ENCODE results near the gene AFF2. TPM values are rescaled to one million over a fixed set of nuclear protein-coding genes. Genes with fewer than 3 reads are reported as not detected.

AFF2 gene
- total RNA-seq, 2 donors from 2014 or later = 0.13 to 0.42 TPM

GRCh38 chrX:148552775-148553174, 52.4 kb downstream of the AFF2 start:
- Mint-ChIP-seq H3K27ac (no peak overlapping the region), H3K27me3 (no peaks in the 10 kb centered on the region)

DNA sequence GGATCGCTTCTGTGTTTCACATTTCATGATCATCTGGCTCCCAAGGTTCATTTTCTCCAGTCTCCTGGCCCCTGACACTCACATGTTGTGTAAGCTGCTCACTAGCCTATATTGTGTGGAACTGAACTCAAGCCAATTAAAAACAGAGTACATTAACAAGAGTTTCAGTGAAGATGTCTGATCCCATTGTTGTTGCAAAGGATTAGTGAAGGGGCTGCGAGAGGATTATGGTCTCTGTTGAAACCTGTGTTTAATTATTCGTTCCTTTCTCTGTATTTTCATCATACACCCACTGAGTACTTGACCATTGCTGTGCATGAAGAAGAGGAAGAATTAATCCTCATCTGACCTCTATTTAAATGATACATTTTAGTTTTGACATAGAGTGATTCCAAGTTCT, 54.7 kb downstream of the AFF2 start:
- H3K36me3 Mint-ChIP-seq (ENCODE audit: low read depth) = no peaks in the 10 kb centered on the region
- ATAC-seq (replicated peaks) = no peak
- H3K27ac Mint-ChIP-seq = no peak overlapping the region
- no peaks in the 10 kb centered on the region for H3K27me3 Mint-ChIP-seq
- H3K4me1 Mint-ChIP-seq = no peaks in the 10 kb centered on the region
- no peak overlapping the region for H3K4me3 Mint-ChIP-seq
- no peaks in the 10 kb centered on the region for H3K9me3 Mint-ChIP-seq

More at GRCh38 chrX:148552775-148553174, 52.4 kb downstream of the AFF2 start:
- no peak for ATAC-seq (replicated peaks)
- no peaks in the 10 kb centered on the region for H3K4me1 Mint-ChIP-seq
- no peaks in the 10 kb centered on the region for H3K9me3 Mint-ChIP-seq
- no peaks in the 10 kb centered on the region for H3K36me3 Mint-ChIP-seq (ENCODE audit: low read depth)
- no peak overlapping the region for H3K4me3 Mint-ChIP-seq

GRCh38 chrX:148555571-148556243, 55.3 kb downstream of the AFF2 start:
- no peaks in the 10 kb centered on the region for H3K4me1 Mint-ChIP-seq
- H3K27ac Mint-ChIP-seq = no peak overlapping the region
- no peak for ATAC-seq (replicated peaks)
- no peaks in the 10 kb centered on the region for H3K27me3 Mint-ChIP-seq
- no peak overlapping the region for H3K4me3 Mint-ChIP-seq
- H3K36me3 Mint-ChIP-seq (ENCODE audit: low read depth) = no peaks in the 10 kb centered on the region
- no peaks in the 10 kb centered on the region for H3K9me3 Mint-ChIP-seq

DNA sequence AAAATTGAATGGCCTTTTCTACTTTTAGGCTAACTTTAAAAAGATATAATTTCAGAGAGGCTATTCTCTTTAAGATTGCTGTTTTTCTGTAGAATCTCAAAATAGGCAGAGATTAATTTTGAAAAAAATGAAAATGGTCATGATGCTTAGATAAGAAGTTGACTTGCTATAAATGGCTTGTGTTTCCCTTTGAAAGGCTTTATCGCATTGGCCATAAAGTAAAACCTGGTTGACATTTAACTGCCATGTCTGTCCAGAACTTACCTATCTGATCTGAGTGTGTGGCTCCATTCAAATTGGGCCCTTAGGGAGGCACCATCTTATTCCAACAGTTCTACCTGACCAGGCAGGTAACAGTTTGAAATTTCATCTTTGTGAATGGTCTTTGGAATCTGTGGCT, 56.1 kb downstream of the AFF2 start:
- Mint-ChIP-seq H3K4me1 (no peaks in the 10 kb centered on the region), H3K27me3 (no peaks in the 10 kb centered on the region), H3K27ac (no peak overlapping the region), H3K4me3 (no peak overlapping the region), H3K36me3 (ENCODE audit: low read depth) (no peaks in the 10 kb centered on the region), H3K9me3 (no peaks in the 10 kb centered on the region)
- no peak for ATAC-seq (replicated peaks)

GRCh38 chrX:148562846-148563245, 62.4 kb downstream of the AFF2 start:
- H3K36me3 Mint-ChIP-seq (ENCODE audit: low read depth) = no peaks in the 10 kb centered on the region
- no peak for ATAC-seq (replicated peaks)
- H3K4me1 Mint-ChIP-seq = no peaks in the 10 kb centered on the region
- H3K27me3 Mint-ChIP-seq = peaks cover 3% of the 10 kb centered on the region
- no peaks in the 10 kb centered on the region for H3K9me3 Mint-ChIP-seq
- no peak overlapping the region for H3K4me3 Mint-ChIP-seq
- H3K27ac Mint-ChIP-seq = no peak overlapping the region

DNA sequence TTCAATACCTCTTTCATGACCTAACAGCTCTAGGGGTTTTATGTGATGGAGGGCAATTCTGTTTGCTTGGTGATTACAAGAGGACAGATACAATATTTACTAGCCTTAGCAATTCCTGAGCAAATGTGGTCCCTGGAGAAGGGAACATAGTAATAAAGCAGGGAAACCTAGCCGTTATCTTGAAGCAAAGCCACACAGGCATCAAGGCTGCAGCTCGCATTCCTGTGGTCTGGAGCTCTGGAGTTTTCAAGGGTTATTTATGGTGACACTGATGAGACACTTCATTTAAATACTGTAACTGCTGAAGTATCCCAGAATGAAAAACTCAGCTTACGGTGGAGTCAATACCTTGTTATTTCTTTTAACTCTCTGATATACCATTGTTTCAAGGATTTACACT, 66.8 kb downstream of the AFF2 start:
- Mint-ChIP-seq H3K4me1 (no peaks in the 10 kb centered on the region), H3K27ac (no peak overlapping the region), H3K27me3 (peaks cover 7% of the 10 kb centered on the region), H3K36me3 (ENCODE audit: low read depth) (no peaks in the 10 kb centered on the region), H3K4me3 (no peak overlapping the region), H3K9me3 (no peaks in the 10 kb centered on the region)
- no peak for ATAC-seq (replicated peaks)

GRCh38 chrX:148567779-148568178, 67.4 kb downstream of the AFF2 start:
- Mint-ChIP-seq H3K4me1 (no peaks in the 10 kb centered on the region), H3K4me3 (no peak overlapping the region), H3K36me3 (ENCODE audit: low read depth) (no peaks in the 10 kb centered on the region), H3K27ac (no peak overlapping the region), H3K9me3 (no peaks in the 10 kb centered on the region), H3K27me3 (peaks cover 7% of the 10 kb centered on the region)
- no peak for ATAC-seq (replicated peaks)

DNA sequence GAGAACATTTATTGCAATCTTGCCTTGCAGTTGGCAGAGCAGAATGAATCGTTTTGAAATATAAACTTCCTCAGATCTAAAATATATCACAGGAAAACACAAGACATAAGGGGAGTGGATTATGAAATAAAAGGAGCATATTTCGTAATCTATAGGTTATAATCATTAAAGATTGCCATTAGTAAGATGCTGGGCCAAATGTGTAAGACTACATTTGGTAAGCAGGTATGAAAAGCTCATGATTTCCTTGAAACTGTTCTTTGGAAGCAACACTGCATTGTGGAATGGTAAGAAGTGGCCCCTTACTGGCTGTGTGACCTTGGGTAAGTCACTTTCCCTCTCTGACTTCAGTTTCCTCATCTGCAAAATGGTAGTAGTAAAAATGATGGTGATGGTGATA, 68.3 kb downstream of the AFF2 start:
- Mint-ChIP-seq H3K9me3 (no peaks in the 10 kb centered on the region), H3K27ac (no peak overlapping the region), H3K36me3 (ENCODE audit: low read depth) (no peaks in the 10 kb centered on the region), H3K4me1 (no peaks in the 10 kb centered on the region), H3K4me3 (no peak overlapping the region), H3K27me3 (peaks cover 7% of the 10 kb centered on the region)
- no peak for ATAC-seq (replicated peaks)

- no peak overlapping the region for H3K4me3 Mint-ChIP-seq
- no peaks in the 10 kb centered on the region for H3K4me1 Mint-ChIP-seq
- ATAC-seq (replicated peaks) = no peak
Measured at GRCh38 chrX:148572337-148572736, 71.9 kb downstream of the AFF2 start.

DNA sequence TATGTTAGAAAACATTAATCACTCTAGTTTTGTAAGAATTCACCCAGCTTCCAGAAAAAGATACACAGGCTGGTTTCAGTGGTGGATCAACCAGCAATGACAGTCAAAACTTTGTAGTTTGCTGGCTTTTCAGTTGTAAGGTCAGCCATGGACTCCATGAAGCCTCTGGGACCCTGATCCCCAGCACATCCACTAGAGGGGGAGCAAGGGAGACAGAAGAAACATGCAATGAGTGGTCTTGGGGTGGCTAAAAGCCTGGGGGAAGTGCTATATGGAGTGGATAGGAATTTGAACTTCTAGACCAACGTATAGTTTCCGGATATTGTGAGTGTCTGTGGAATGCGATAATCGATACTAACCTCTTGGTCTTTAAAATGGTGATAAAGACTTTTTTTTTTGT, 72.7 kb downstream of the AFF2 start:
- H3K27ac Mint-ChIP-seq = no peak overlapping the region
- H3K27me3 Mint-ChIP-seq = peaks cover 4% of the 10 kb centered on the region
- H3K9me3 Mint-ChIP-seq = no peaks in the 10 kb centered on the region
- no peak for ATAC-seq (replicated peaks)
- H3K4me3 Mint-ChIP-seq = no peak overlapping the region
- no peaks in the 10 kb centered on the region for H3K4me1 Mint-ChIP-seq
- H3K36me3 Mint-ChIP-seq (ENCODE audit: low read depth) = no peaks in the 10 kb centered on the region

More at GRCh38 chrX:148572337-148572736, 71.9 kb downstream of the AFF2 start:
- Mint-ChIP-seq H3K27me3 (peaks cover 4% of the 10 kb centered on the region), H3K36me3 (ENCODE audit: low read depth) (no peaks in the 10 kb centered on the region), H3K27ac (no peak overlapping the region), H3K9me3 (no peaks in the 10 kb centered on the region)

GRCh38 chrX:148574237-148574973, 74.0 kb downstream of the AFF2 start:
- Mint-ChIP-seq H3K9me3 (no peaks in the 10 kb centered on the region), H3K27me3 (no peaks in the 10 kb centered on the region), H3K4me1 (no peaks in the 10 kb centered on the region), H3K4me3 (no peak overlapping the region), H3K27ac (no peak overlapping the region), H3K36me3 (ENCODE audit: low read depth) (no peaks in the 10 kb centered on the region)
- ATAC-seq (replicated peaks) = peak; percentile 40

DNA sequence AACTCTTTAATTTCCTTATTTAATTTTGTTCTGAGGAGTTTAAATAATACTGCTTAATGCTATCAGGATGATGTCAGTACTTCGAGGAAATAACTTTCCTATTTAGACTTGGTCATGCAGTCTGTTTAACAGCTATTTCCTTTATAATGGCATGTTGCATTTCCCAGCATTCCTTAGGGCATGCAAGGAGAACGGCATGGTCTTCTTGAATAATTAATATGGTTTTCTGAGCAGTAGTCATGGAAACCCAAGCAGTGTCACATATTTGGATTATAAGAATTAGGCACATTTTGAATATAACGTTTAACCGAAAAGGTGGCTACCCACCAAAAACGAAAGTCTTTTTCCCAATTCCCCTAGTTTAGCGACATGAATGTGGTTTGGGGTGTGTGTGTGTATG, 76.0 kb downstream of the AFF2 start:
- Mint-ChIP-seq H3K27me3 (no peaks in the 10 kb centered on the region), H3K36me3 (ENCODE audit: low read depth) (no peaks in the 10 kb centered on the region), H3K4me3 (no peak overlapping the region), H3K27ac (no peak overlapping the region), H3K4me1 (no peaks in the 10 kb centered on the region), H3K9me3 (no peaks in the 10 kb centered on the region)
- no peak for ATAC-seq (replicated peaks)

DNA sequence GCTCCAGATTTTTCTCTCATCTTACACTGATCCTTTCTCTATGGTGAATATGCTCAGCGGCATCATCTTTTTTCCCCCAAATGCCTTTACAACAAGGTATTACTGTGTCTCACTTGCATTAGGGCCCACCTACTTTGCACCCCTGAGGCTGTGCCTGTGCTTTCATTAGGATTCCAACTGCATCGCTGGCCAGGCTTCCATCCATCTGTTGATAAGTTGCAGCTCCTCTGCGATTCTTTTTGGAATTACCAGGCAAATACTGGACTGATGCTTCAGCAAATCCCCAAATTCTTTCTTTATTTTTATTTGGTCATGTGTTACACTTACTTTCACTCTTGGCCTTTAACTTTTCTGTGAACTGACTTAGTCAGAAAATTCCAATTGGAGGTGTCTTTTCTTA, 77.3 kb downstream of the AFF2 start:
- no peak overlapping the region for H3K4me3 Mint-ChIP-seq
- H3K4me1 Mint-ChIP-seq = no peaks in the 10 kb centered on the region
- no peaks in the 10 kb centered on the region for H3K9me3 Mint-ChIP-seq
- H3K27ac Mint-ChIP-seq = no peak overlapping the region
- ATAC-seq (replicated peaks) = no peak
- no peaks in the 10 kb centered on the region for H3K27me3 Mint-ChIP-seq
- H3K36me3 Mint-ChIP-seq (ENCODE audit: low read depth) = no peaks in the 10 kb centered on the region

DNA sequence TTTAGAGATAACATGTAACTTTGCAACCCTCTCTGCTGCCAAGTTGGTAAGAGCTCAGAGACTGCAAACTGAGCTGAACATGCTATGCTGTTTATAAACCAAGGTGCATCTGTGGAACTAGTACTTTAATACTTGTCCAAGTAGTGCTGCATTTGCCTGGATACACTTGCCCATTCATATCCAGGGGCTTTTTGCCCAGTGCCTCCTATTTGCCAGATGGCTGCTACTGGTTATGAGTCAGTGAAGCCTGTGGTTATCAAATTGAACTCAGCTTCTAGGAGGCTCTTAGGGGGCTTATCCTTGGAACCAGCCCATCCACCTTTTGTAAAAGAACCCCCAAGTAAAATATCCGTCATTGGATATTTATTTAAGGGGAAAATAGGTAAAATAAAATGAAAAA, 79.6 kb downstream of the AFF2 start:
- Mint-ChIP-seq H3K9me3 (no peaks in the 10 kb centered on the region), H3K36me3 (ENCODE audit: low read depth) (no peaks in the 10 kb centered on the region), H3K27ac (no peak overlapping the region), H3K4me3 (no peak overlapping the region), H3K4me1 (no peaks in the 10 kb centered on the region), H3K27me3 (no peaks in the 10 kb centered on the region)
- no peak for ATAC-seq (replicated peaks)

DNA sequence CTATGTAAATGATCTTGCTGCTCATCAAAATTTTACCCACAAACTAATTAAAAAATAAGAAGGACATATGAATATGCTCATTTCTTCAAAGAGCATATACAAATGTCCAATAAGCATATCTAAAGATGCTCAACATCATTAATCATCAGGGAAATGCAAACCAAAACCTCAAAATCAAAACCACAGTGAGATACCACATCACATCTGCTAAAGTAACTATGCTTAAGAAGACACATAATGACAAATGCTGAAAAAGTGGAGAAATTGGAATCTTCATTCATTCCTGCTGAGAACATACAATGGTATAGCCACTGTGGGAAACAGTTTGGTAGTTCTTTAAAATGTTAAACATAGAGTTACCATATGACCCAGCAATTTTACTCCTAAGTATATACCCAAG, 81.9 kb downstream of the AFF2 start:
- H3K36me3 Mint-ChIP-seq (ENCODE audit: low read depth) = no peaks in the 10 kb centered on the region
- H3K27ac Mint-ChIP-seq = no peak overlapping the region
- no peaks in the 10 kb centered on the region for H3K27me3 Mint-ChIP-seq
- H3K9me3 Mint-ChIP-seq = no peaks in the 10 kb centered on the region
- H3K4me1 Mint-ChIP-seq = no peaks in the 10 kb centered on the region
- H3K4me3 Mint-ChIP-seq = no peak overlapping the region
- ATAC-seq (replicated peaks) = no peak

Data from activated T-helper 17 cell treated with anti-CD3 and anti-CD28 coated beads, Interleukin-2, amount 50 U/mL, for 72 hours (primary cell).